Measurements from ENCODE around the gene HAUS2.
A peak's percentile ranks its signal among the peaks of the same experiment; 100 is the strongest.
"Not testable (repeated sequence)": the region's sequence is repeated elsewhere in the genome, so short reads cannot be mapped to it uniquely, and the experiment has no call there.

Gene HAUS2

DNA sequence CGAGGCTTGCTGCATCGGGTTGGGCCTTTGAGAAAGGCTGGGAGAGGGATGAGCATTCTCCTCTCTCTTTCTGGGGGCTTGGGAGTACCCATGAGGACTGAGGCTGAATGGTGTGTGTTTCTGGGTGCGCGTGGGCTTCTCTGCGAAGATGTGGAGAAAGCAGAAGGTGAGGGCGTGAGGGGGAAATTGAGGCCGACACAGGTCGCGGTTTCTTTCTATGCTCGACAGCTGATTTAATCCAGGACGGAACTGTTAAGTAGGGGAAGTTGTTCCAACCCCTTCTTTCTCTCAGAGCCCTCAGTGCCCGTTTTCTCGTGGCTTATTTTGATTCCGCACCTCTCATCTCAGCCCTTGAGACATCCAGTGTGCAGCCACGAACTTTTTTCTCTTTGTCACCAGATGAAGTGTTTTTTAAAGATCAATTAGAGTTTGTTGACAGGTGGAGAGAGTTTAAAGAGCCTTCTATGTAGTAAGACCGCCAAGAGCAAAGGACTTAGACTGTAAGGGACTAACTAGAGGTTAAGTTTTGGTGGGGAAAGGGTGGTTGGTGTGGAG lies 27.5 kb downstream of the HAUS2 start:
- DNase-seq (ENCODE audit: low read depth in 3 of 3): no peak

DNA sequence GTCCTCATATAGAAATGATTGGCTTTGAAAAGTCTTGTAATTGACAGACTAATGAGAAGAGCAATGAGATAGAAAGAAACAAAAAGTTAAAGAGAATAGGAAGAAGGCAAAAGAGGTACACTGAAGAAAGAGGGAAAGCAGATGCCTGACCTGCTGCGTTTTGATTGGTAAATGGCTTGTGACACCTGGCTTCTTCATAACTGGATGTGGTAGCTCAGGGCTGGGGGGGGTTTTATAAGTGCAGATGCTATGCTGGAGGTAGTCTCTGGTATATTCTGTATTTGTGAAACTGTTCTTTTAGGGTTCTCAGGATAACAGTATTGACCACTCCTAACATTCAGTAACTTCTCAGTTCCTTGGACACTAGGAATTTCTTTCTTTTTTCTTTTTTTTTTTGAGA lies 28.1 kb downstream of the HAUS2 start:
- DNase-seq (ENCODE audit: low read depth in 3 of 3): no peak

DNA sequence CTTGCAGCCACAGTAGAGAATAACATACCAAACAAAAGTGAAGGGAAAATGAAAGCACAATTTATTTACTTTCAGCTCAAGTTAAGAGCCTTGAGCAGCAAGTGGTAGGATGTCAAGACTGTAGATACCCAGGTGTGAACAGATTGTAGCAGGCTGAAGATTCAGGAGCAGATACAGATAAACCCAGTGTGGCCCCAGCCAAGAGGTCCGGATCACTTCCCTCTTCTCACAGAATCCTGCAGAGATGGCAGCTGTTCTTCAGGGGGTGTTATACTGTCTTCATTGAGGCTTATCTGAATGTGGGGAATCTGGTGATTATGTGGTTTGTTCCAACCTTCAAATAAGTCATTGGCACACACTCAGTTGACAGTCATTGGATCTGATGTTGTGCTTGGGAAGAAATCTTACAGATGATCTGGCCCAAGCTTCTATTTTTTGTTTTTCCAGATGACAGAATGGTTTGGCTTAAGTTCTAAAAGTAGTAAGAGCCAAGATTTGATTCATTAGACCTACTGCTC lies 28.9 kb downstream of the HAUS2 start:
- DNase-seq (ENCODE audit: low read depth in 3 of 3): no peak

DNA sequence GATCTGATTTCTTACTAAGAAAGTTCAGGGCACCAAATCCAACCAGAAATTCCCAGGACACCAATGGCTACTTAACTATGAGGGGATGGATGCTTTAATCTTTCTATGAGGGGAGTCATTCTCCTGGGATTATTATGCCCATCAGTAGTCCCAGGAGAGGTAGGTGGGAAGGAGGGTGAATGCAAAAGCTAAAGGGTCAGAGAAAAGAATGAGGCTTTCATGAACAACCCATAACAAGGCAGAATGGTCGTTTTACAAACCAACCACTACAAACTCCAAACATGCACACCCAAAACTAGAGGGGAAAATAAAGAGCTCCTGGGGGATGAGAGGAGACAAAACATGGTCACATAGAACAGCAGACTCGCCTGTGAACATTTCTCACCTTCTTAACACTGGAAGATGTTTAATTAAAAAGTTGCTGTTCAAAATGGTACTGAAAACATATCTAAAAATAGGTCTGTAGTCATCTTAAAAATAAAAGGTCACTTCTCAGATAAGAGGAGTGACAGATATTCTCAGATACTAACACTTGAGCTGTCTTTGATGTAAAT lies 30.4 kb downstream of the HAUS2 start:
- DNase-seq (ENCODE audit: low read depth in 3 of 3): no peak

DNA sequence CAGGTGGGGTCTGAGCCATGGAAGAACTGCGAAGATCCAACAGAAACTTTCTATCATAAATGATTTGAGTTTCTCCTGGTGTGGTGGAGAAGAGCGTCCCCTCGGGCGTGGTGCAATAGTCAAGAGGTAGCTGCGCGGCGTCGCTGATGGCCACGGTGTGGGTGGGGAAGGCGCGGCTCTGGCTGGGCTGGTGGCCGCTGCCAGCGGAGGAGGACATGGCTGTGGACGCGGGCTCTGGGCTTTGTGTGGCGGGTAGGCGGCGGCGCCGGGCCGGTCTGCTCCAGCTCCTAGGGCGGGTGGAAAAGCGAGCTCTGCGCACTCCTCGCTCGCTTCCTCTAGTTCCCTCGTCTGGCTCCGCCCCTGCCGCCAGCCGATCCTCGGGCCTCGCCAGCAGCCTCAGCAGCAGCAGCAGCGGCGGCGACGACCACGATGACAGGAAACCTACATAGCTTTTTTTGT lies 32.7 kb downstream of the HAUS2 start:
- peak; percentile 50 to 55 (median 51) for DNase-seq (ENCODE audit: low read depth in 3 of 3)

DNA sequence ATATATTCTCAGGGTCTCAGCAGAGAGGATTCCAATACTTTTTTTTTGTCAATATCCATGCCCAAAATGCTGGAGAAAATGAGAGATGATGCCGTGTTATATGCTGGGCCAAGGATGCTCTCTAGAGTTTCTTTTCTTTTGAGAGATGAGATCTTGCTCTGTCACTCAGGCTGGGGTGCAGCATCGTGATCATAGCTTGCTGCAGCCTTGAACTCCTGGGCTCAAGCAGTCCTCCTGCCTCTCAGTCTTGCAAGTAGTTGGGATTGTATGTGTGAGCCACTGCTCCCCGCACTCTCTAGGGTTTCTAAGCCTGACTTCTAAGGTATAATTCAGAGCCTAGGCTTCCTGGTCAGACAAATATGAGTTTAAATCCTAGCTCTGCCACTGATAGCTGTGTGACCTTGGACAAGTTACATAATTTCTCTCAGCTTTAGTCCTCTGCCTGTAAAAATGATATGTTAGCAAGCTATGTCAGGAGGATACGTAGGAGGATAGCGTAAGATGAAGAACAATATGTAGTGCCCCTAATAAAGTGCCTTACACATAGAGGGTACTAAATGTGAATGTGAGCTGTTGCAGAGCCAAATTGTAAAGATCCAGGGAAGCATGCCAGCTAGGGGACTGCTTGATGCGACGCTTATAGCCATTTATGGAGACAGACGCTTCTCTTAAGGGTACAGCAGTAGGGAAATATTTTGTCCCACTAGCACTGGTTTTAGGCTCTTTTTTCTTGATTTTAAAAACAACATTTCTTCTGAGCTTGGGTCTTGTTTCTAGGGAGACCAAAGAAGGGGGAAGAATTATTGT lies 34.1 kb downstream of the HAUS2 start:
- DNase-seq (ENCODE audit: low read depth in 3 of 3): no peak

DNA sequence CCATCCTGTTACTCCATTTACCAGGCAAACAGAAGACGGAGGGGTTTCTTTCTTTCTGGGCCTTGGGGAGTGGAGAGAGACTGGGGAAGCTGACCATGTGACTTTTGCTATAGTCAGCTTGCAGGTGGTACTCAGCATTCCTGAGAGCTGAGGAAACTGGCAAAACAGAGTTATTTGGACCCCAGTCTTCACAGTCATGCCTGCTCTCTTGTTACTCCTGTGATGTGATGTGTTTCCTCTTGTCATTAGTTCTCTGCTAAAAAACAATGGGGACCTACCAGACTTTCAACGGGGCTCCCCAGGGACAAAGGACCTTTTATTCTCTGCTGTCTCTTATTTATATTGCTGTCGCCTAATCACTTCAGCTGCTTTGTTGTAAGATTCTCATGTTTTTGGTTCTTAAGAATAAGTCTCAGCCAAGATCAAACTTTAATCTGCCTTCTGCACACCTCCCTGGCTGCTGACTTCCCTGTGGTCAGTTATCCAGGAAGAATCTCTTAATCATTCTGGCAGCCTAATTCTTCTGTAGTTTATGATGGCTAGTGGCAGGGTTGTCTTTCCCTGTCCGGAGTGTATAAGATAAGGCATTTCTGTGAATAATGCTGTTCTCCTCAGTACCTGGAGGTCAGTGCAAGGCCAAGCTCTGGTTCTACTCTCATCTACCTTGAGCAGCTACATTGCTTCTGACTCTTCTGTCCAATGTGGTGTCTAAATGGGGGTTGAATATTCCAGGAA lies 35.6 kb downstream of the HAUS2 start:
- DNase-seq (ENCODE audit: low read depth in 3 of 3): no peak

DNA sequence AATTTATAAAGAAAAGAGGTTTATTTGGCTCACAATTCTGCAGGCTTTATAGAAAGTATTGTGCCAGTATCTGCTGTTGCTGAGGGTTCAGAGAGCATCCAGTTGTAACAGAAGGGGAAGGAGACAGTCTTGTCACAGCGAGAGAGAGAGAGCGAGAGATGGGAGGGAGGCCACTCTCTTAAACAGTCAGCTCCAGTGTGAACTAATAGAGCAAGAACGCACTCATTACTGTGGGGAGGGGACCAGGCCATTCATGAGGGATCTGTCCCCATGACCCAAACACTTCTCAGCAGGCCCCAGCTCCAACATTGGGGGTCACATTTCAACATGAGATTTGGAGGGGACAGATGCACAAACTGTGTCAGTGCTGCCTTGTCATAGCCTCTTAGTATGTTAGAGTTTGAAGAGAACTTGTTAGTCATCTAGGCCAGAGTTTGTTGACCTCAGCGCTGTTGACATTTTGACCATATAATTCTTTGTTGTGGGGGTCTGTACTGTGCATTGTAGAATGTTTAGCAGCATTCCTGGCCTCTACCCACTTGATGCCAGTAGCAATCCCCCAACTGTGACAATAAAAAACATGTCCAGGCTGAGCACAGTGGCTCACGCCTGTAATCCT lies 42.1 kb downstream of the HAUS2 start:
- no peak for DNase-seq (ENCODE audit: low read depth in 3 of 3)

DNA sequence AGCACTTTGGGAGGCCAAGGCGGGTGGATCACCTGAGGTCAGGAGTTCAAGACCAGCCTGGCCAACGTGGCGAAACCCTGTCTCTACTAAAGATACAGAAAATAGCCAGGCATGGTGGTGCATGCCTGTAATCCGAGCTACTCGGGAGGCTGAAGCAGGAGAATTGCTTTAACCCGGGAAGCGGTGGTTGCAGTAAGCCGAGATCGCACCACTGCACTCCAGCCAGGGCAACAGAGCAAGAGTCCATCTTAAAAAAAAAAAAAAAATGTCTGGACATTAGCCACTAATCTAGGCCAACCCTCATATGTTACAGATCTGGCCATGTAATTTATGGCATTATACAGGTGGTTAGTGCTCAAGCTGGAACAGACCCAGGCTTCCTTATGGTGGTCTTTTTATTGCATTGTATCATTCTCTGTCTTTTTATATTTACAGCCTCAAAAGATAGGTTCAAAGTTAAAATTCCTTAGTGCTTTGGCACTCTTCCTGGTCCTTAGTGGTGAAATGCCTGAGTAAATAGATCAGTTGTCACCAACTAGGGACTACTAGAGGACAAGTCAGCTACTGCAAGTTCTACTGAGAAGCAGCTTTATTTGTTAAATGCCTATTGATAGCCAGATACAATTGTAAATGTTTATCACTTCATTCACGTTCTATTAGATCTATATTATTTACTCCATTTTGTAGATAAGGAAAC lies 42.7 kb downstream of the HAUS2 start:
- no peak for DNase-seq (ENCODE audit: low read depth in 3 of 3)

DNA sequence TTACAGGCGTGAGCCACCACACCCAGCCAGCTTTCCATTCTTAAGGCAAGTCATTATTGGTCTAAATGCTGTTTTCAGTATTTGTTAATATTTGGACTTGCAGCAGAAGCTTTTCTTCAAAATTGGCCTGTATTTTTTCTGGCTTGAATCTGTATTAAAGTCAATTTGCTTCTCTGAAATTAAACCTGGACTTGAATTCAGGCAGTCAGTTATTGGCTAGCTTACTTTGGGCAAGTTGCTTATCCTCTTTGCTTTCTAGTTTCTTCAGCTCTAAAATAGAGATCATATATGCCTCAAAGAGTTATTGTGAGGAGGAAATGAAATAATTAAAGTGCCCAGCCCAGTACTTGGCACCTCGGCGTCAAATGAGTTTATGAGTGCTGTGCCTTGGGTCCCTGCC lies 44.1 kb downstream of the HAUS2 start:
- DNase-seq (ENCODE audit: low read depth in 3 of 3): no peak

DNA sequence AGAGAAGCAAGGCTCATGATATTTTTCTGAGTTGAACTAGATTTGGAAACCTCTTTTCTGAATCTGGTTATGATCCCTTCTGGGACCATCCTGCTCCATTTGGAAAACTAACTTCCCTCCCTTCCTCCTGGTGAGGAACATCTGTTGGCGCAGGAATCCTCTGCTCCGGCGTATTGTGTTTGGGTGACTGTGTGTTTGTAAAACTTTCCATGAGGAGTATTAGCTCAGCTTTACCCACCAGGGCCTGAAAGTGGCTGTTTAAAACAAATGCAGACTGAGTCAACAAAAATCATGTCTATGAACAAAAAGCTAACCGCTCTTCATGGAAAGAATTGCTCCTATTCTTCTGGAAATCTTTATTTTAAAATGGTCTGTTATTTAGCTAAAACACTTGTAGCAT lies 44.5 kb downstream of the HAUS2 start:
- no peak for DNase-seq (ENCODE audit: low read depth in 3 of 3)

DNA sequence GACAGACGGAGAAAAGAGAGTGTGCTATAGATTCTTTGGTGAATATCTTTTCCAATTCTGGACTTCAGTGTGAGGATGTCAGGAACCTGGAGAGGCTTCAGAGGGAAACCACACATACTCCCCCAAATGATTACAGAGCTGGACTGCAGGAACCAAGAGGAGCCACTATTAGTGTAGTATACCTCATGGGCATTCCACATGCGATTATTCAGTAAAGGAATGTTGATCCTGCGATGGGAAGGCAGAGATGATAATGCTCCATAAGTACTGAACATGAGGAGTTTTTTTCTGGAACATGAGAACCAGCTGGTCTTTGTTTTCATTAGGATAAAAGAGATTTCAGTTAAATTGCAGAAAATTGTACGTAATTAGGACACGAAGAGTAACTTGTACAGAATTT lies 45.5 kb downstream of the HAUS2 start:
- no peak for DNase-seq (ENCODE audit: low read depth in 3 of 3)

DNA sequence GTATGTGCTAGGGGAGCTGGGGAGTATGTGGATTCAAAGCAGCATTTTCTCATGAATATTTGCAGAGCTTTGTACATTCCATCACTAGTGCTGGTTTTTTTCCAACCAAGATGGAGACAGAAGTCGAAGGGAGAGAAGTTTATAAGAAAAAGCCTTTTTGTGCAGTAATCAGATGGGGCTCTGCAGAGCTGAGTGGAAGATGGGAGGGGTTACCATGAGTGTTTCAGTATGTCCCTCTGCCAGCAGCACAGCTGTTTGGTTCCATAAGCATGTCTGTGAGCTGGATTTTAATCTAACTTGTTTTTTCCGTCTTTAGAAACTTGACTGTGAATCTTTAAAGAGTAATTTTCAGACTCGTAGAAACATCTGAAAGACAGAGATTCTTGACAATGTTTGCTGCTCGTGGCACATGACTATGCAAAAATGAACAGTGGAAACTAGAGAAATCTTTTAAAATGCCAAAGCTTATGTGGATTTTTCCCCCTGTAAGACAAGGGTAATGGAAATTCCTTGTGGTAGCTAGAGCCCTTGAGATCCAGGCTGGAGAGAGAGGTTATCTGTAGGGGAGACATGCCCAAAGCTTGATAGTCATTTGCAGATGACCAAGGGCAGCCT lies 47.1 kb downstream of the HAUS2 start:
- no peak for DNase-seq (ENCODE audit: low read depth in 3 of 3)

DNA sequence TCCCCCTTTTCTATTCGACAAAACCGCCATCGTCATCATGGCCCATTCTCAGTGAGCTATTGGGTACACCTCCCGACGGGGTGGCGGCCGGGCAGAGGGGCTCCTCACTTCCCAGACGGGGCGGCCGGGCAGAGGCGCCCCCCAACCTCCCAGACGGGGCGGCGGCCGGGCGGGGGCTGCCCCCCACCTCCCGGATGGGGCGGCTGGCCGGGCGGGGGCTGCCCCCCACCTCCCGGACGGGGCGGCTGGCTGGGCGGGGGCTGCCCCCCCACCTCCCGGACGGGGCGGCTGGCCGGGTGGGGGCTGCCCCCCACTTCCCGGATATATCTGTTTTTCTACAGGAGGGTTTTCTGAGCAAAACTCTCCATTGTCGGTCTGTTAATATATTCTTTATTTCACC lies 52.7 kb downstream of the HAUS2 start:
- DNase-seq (ENCODE audit: low read depth in 3 of 3): not testable (repeated sequence)

DNA sequence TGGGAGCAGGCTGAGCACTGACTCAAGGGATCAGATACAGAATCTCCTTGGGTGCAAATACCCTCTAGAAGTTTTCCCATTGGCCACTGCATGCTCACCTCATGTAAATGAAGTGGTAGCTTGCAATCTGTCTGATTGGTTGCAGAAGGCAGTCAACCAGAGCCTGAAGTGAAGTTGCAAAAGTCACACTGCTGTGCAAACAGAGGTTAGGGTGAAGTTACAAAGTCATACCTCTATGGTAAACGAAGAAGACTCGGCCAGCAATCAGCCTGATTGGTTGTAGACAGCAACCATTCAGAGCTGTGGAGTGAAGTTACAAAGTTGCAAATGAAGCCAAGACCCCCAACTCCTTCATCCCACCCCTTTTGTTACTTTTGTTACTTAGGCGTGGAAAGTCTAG lies 53.9 kb downstream of the HAUS2 start:
- no peak for DNase-seq (ENCODE audit: low read depth in 3 of 3)

DNA sequence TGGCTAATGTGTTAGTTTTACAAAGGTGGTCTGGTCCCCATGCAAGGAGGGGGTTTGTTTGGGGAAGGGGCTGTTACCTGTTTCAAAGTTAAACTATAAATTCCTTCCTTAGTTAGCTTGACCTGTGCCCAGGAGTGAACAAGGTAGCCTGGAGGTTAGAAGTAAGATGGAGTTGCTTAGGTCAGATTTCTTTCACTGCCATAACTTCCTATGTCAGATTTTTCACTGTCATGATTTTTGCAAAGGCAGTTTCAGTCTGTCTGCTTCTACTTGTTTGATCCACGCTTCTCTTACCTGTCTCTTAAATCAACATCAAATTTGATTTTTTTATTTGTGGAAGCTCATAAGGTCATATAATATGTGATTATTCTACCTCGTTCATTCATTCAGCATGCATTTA lies 55.3 kb downstream of the HAUS2 start:
- DNase-seq (ENCODE audit: low read depth in 3 of 3): no peak

DNA sequence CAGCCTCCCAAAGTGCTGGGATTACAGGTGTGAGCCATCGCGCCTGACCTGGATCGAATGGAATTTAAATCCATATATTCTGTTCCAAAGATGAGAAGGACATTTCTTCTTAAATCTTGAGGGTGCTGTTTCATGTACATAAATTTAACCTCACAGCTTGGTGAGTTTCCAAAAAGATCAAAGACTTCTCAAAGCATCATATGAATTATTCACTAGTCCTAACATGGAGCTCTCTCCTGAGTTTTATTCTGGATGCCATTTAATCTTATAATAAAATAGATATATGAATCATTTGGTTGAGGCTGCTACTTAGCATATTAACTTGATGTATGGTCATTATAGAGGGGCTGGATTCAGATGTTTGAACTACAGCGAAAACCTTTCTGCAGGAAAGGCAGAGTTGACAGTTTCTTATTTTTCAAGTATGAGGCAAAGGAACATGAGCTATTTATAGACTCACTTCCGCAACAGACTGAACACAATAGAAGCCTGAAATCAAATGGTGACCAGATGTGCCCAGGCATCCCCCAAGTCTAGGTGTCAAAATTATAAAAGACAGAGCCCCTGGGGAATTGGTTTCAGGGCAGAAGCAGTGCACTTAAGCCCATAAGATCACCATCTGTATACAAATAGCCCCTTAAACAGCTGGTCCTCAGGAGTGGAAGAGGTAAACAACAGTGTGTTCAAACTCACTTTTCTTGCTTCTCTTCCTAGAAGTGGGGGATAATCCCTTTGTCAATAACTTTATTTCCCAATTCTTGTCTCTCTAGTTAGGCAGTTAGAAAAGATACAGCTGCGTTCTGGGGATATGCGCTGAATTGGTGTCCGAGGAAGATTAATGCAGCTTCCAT lies 56.5 kb downstream of the HAUS2 start:
- no peak for DNase-seq (ENCODE audit: low read depth in 3 of 3)

DNA sequence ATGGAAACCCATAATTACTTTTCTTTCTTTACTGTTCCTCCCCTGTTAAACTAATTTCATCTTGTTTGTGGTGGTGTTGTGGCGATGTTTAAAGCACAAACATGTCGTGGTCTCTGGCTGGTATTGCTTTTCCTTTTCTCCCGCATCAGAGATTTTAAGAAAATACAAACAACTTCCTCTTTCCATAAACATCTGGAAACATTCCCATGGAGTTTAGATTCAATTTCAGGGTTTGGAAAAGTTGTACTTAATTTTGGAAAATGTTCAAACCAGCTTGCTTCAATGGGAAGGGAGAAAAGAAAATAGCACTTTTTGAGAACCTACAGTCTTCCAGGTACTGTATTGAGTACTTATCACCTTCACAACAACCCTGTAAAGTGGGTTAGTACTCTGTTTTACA lies 57.2 kb downstream of the HAUS2 start:
- DNase-seq (ENCODE audit: low read depth in 3 of 3): no peak

DNA sequence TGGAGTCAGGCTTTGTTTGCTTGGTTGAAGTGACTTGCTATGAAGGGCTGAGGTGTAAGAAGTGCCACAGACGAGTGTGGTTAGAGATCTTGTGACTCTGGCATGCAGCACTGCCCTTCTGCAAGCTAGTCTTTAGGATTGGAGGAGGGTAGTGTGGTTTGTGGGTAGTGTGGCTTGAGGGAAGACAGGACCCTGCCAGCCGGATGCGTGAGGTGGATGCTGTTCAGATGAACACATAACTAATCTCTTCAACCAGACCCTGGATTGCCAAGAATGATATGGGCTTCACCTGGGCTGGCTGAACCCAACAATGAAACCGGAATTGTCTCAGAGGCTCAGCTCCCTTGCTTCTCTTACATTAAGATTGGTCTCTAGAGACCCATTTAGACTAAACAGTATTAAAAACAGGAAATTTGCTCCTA lies 59.5 kb downstream of the HAUS2 start:
- no peak for DNase-seq (ENCODE audit: low read depth in 3 of 3)

Measured in stimulated activated CD4-positive, alpha-beta T cell treated with anti-CD3 and anti-CD28 coated beads, TNF-alpha, amount 100 ng/mL, for 4 hours (primary cell).